Activated CD8-positive, alpha-beta memory T cell treated with anti-CD3 and anti-CD28 coated beads for 1 hour (primary cell): Measurements from ENCODE around the gene PRR36.
"Not testable (repeated sequence)": the region's sequence is repeated elsewhere in the genome, so short reads cannot be mapped to it uniquely, and the experiment has no call there.

Experiments used
- DNase-seq, 2 donors: peaks; one replicate each; pipeline ENCODE4 v3.0.0-alpha.2; 2020; ENCODE audit warnings: low read depth in 1 of 2; ENCODE audit errors: extremely low read depth in 1 of 2

The PRR36 gene

DNA sequence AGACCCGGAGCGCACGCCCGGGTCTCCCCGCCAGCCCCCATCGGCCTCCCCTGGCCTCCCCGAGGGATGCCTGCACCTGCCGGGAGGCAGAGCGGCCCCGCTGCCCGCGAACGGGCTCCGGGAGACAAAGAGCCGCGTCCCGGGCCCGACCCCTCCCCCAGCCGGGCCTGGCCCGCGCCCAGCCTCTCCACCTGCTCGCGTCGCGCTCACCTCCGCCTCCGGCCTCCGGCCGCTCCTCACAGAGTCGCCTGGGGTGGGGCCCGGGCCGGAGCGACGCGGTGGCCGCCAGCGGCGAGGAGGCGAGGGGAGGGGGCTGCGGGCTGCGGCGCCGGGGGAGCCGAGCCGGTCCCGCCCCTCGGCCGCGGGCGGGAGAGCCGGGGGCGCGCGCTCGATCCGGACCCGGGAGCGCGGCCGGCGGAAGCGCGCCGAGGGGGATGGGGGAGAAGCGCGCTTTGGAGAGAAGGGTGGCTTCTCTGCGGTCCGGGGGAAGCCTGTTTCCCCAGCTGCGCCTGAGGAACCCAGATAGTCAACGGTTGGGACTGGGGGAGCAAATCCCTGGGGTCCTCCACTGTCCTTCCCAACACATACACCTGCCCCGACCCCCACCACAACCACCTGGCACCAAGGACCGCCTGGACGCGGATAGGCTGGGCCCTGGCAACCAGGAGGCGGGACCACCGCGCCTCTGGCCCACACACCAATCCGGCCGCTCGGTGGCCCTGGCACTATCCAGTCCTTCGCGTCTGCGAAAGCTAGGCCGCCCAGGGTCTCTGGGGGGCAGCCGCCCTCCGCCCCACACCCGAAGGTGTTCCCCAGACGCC, at the start of gene PRR36:
Gene PRR36 (minus strand): TSS at position 315 of the 821 bp plus-strand sequence. CDS start 701 bp downstream, outside the sequence.
- no peak for DNase-seq

- DNase-seq: no peak
Observed at GRCh38 chr19:7923295-7924191, 49.4 kb upstream of the PRR36 start.

GRCh38 chr19:7922836-7923195, 48.6 kb upstream of the PRR36 start:
- no peak for DNase-seq

DNA sequence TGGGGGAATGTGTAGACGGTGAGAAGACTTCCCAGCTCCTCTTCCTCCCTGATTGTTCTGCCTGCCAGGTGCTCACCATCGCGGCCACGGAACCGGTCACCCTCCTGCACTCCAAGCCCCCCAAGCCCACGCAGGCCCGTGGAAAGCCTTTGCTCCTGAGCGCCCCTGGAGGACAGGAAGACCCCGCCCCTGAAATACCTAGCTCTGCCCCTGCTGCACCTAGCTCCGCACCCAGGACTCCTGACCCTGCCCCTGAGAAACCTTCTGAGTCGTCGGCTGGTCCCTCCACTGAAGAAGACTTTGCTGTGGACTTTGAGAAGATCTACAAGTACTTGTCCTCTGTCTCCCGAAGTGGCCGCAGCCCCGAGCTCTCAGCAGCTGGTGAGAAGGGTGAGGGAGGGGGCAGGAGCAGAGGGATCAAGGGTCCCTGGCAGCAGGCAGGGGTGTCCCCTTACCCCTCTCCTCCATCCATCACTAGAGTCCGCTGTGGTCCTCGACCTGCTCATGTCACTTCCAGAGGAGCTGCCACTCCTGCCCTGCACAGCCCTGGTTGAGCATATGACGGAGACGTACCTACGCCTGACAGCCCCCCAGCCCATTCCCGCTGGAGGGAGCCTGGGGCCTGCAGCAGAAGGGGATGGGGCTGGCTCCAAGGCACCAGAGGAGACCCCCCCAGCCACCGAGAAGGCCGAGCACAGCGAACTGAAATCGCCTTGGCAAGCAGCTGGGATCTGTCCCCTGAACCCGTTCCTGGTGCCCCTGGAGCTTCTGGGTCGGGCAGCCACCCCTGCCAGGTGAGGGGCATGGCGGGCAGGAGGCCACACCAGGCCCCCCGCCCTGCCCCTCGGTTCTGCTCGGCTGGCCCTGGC, 48.0 kb upstream of the PRR36 start:
- DNase-seq: no peak

- DNase-seq: no peak
Observed at GRCh38 chr19:7921302-7921966, 47.2 kb upstream of the PRR36 start.

DNA sequence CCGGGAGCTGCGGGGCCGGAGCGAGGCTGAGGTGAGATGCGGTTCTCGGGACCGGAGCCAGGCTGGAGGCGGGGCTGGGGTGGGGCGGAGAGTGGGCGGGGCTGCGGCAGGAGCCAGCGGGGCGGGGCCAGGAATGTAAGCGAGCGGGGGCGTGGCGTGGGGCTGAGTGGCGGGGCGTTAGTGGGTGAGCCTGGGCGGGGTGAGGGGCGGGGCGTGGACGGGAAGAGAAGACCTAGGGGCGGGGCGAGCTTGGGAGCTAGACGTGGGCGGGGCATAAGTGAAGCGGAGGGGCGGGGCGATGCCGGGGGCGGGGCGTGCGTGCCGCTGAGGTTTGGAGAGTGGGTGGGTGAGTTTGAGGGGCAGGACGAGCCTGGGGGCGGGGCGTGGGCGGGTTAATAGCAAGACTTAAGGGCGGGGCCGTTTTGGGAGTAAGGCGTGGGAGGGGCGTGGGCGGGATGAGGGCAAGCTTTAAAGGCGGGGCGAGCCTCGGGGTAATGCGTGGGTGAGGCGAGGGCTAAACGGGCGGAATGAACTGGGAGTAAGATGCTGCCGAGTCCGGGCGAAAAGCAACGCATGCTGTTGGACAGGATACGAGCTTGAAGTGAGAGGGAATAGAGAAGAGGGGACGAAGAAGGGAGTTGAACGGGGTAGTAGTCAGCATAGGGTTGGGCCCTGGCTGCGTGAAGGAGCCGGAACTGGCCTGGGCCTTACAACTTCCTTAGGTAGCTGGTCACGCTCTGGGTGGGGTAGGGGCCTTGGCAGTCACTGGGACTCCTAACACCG, 46.5 kb upstream of the PRR36 start:
- peak; percentile 100 for DNase-seq

- DNase-seq: peak; percentile 89 to 93
Observed at GRCh38 chr19:7919610-7920518, 45.7 kb upstream of the PRR36 start, which contains the start of gene SNAPC2. Gene SNAPC2, plus strand, starts transcription at chr19:7920338. Its CDS starts 29 bp downstream, at chr19:7920367.

DNA sequence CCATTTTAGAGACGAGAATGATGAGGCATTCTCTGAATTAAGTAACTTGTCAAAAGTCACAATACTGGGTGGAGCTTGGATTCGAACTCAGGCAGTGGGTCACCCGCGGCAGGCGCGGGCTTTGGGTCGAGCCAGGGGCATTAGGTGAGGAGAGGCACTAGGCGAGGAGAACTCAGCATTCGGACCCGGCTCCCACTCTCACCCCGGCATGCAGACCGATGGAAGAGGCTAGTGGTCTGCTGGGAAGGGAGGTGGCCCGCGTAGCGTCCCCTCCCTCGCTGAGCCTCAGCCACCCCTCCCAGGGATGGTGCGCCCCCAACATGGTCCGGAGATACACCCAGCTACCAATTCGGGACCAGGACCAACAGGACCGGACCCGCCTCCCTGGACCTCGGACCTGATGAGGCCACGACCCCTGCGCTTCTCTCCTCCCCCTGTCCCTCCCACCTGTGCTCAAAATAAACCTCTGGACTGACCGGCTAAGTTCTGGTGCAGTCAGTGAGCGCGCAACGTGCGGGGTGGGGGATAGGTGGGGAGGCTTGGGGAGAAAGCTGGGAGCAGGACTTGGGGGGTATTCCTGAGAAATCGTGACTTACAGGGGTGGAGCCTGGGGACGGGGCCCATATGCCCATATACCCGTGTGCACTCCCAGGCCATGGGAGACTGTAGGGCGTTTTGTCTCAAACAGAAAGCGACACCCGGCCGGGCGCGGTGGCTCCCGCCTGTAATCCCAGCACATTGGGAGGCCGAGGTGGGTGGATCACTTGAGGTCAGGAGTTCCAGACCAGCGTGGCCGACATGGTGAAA, 44.6 kb upstream of the PRR36 start:
- DNase-seq: no peak

- DNase-seq: not testable (repeated sequence)
Observed at GRCh38 chr19:7918062-7918614, 43.9 kb upstream of the PRR36 start.

GRCh38 chr19:7917267-7918061, 43.3 kb upstream of the PRR36 start:
- peak in 1 of 2 donors; percentile 42 for DNase-seq

DNA sequence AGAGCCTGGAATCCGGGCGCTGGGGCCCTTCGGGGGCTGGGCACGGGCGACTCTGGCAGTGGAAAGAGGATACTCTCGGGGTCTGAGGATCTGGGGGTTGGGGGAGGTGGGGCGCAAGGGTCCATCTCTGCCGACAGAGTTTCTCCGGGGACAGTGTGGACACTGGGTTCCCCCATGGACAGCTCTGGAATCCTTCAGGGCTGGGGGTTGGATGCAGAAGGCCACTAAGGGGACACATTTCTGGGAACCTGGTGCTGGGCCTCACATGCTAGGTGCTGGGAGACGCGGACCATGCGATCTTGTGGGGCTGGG, 42.7 kb upstream of the PRR36 start:
- no peak for DNase-seq

DNA sequence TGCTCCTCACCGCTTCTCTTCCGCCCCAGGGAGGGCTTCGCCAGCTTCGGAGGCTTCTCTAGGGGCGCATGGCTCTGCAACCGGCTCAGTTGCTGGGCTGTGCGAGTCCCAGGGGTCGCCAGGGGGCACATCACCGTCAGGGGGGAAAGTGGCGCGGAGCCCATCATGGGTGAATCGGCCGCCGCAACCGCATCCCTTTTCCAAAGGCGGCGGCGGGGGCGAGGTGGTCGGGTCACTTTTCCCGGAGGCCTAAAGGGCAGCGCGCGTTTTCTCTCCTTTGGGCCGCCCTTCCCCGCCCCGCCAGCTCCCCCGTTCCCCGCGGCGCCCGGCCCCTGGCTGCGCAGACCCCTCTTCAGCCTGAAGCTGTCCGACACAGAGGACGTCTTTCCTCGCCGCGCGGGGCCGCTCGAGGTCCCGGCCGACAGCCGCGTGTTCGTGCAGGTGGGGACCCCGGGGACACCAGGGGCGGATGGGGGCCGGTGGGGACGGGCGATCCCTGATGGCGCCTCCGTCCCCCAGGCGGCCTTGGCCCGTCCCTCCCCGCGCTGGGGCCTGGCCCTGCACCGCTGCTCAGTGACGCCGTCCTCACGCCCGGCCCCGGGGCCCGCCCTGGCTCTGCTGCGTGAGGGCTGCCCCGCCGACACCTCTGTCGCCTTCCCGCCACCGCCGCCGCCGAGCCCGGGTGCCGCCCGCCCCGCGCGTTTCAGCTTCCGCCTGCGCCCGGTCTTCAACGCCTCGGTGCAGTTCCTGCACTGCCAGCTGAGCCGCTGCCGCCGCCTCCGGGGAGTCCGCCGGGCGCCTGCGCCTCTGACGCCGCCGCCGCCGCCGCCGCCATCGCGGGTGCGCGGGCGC, 42.1 kb upstream of the PRR36 start:
- no peak for DNase-seq

DNA sequence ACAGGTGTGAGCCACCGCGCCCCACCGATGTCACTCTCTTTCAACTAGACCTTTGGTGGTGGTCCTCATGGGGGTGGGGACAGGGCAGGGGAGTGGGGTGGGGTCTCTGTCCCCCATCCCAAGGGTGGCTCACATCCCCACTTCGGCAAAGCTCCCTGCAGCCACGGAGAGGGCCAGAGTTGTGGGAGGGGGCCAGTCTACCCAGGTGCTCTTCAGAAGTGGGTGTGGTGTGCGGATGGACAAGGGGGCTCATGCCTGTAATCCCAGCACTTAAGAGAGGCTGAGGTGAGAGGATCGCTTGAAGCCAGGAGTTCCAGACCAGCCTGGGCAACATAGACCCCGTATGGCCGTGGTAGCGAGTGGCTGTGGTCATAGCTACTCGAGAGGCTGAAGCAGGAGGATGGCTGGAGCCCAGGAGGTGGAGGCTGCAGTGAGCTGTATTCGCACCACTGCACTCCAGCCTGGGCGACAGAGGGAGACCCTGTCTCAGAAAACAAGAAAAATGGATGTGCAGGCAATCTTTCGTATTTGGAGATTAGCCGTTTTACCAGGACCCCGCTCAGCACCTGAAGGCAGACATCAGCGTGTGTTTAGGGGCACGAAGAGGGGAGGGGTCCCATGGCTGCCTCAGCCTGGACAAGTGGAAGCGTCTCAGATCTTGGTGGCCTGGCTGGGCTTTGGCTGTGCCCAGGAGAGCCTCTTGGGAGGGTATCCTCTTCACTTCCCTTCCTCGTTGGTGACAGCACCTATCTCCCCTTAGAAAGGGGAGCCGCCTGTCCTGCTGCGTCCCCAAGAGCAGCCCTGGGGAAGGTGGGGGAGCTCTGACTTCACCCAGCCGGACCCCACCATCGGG, 41.3 kb upstream of the PRR36 start:
- no peak for DNase-seq

DNA sequence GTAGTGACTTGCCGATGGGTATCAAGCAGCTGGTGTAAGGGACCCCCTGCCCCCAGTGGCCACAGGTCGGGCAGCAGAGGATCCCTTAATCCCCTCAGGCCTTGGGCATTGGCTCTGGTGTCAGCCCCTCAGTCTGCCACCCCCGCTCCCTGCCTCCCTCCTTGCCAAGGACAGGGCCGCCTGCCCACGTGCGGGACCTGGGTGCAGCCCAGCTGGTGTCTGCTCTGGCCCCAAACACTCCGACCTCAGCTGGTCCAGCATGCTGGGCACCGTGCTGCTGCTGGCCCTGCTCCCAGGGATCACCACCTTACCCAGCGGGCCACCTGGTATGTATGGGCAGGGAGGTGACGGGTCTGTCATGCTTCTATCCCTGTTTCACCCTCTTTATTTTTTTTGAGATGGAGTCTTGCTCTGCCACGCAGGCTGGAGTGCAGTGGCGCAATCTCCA, 40.4 kb upstream of the PRR36 start, which contains the start of gene TGFBR3L:
Gene TGFBR3L (plus strand): TSS at position 233 of the 448 bp plus-strand sequence.
- no peak for DNase-seq

DNA sequence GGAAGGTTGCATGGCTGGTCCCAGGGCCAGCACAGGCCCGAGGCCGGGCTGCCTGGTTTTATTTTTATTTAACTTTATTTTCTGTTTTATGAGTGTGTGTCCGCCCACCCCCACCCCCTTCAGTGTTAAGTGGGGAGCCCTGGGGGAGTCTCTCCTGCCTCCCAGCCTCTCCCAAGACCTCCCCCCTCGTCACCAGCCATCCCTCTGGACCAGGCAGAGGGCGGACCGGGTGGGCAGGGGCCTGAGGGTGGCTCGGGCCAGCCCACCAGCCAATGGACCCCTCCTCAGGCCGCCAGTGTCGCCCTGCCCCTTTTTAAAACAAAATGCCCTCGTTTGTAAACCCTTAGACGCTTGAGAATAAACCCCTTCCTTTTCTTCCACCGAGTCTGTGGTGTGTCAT, 39.9 kb upstream of the PRR36 start:
- no peak for DNase-seq
